Keratinocyte (primary cell): ENCODE measurements around the gene CASK. TPM values are rescaled to one million over a fixed set of nuclear protein-coding genes. Genes with fewer than 3 reads are reported as not detected.

Source experiments
- DNase-seq: peaks from one replicate; pipeline ENCODE4 v3.0.0-alpha.2; 2011; ENCODE audit warnings: low read depth, missing footprints, low spot score
- FAIRE-seq: peaks from 2 replicates; lab custom pipeline; 2011; peaks lifted over from hg19 to GRCh38; lab: Jason Lieb, UNC
- H2AFZ ChIP-seq: 2 replicates; pipeline ENCODE4 v1.6.0; 2012; ENCODE audit warnings: low read length, control low read depth, inconsistent platforms; ENCODE audit not compliant: control insufficient read depth
- H3K27ac ChIP-seq: 2 replicates; pipeline ENCODE4 v1.5.1; 2011; ENCODE audit warnings: low read length; ENCODE audit not compliant: control insufficient read depth, insufficient read depth
- H3K27me3 ChIP-seq: 3 replicates; pipeline ENCODE4 v1.6.0; 2011; ENCODE audit warnings: low read length; ENCODE audit not compliant: control insufficient read depth, insufficient read depth; ENCODE audit errors: extremely low read depth
- H3K36me3 ChIP-seq, 2 experiments: 2 replicates in 1 of 2; 3 replicates in 1 of 2; pipeline ENCODE4 v1.5.1; 2011; ENCODE audit warnings: low read length in 2 of 2, mild to moderate bottlenecking in 1 of 2; ENCODE audit not compliant: control insufficient read depth in 2 of 2, insufficient read depth in 2 of 2; ENCODE audit errors: extremely low read depth in 1 of 2
- H3K4me1 ChIP-seq: 3 replicates; pipeline ENCODE4 v1.5.1; 2011; ENCODE audit warnings: low read length; ENCODE audit not compliant: control insufficient read depth, insufficient read depth; ENCODE audit errors: extremely low read depth
- H3K4me2 ChIP-seq: 3 replicates; pipeline ENCODE4 v1.6.0; 2011; ENCODE audit warnings: low read depth, low read length; ENCODE audit not compliant: control insufficient read depth, insufficient read depth; ENCODE audit errors: extremely low read depth
- H3K4me3 ChIP-seq, 3 experiments: fragments of 200-600 bp in 1 of 3; sonication (generic) in 1 of 3; 2 replicates in 2 of 3; 3 replicates in 1 of 3; pipeline ENCODE4 v1.5.1; 2011 to 2016; ENCODE audit warnings: low read length in 3 of 3, mild to moderate bottlenecking in 3 of 3, control low read depth in 2 of 3, inconsistent platforms in 1 of 3, low read depth in 1 of 3, mixed read lengths in 1 of 3, mixed run types in 1 of 3, moderate library complexity in 1 of 3; ENCODE audit not compliant: control insufficient read depth in 2 of 3, insufficient read depth in 2 of 3; ENCODE audit errors: extremely low read depth in 1 of 3
- H3K79me2 ChIP-seq: 2 replicates; pipeline ENCODE4 v1.6.0; 2012; ENCODE audit warnings: low read length; ENCODE audit not compliant: control insufficient read depth, insufficient read depth
- H3K9ac ChIP-seq: 3 replicates; pipeline ENCODE4 v1.6.0; 2011; ENCODE audit warnings: low read length; ENCODE audit not compliant: control insufficient read depth, insufficient read depth; ENCODE audit errors: extremely low read depth
- H3K9me1 ChIP-seq: 3 replicates; pipeline ENCODE4 v1.6.0; 2011; ENCODE audit warnings: low read length; ENCODE audit not compliant: control insufficient read depth, insufficient read depth; ENCODE audit errors: extremely low read depth
- H3K9me3 ChIP-seq: 2 replicates; pipeline ENCODE4 v1.5.1; 2012; ENCODE audit warnings: low read depth, low read length; ENCODE audit not compliant: control insufficient read depth
- H4K20me1 ChIP-seq: 3 replicates; pipeline ENCODE4 v1.6.0; 2011; ENCODE audit warnings: low read length; ENCODE audit not compliant: control insufficient read depth, insufficient read depth; ENCODE audit errors: extremely low read depth
- EZH2 ChIP-seq: IDR thresholded peaks from one replicate; pipeline ENCODE4 v1.6.1; 2012; ENCODE audit warnings: inconsistent platforms, mild to moderate bottlenecking, low read length, moderate library complexity
- dilution Hi-C: fragments of 300-500 bp; cut with MboI; formaldehyde crosslinking; loops from one replicate; pipeline ENCODE4 v1.7.0; 2020; ENCODE audit warnings: low sequenced_read_pairs; ENCODE audit not compliant: extremely low pct_ligation_motif_present
- polyA plus RNA-seq, 5 experiments: library from polyadenylated mRNA; depleted of rRNA in 3 of 5; stranded (reverse) in 3 of 5; stranded (forward) in 1 of 5; unstranded in 1 of 5; fragments of >200 nt; gene quantifications; 1 replicate in 1 of 5; 2 replicates in 3 of 5; 3 replicates in 1 of 5; pipeline versions ENCODE4 v1.2.1 to v1.2.3, GENCODE V29; 2011 to 2012; ENCODE audit warnings: missing spikeins in 2 of 5, low read depth in 1 of 5, low replicate concordance in 1 of 5
- TF ChIP-seq, protein P1 (sequence below), 3 experiments: IDR thresholded peaks in 1 of 3; conservative IDR thresholded peaks in 1 of 3; optimal IDR thresholded peaks in 1 of 3; 2 replicates in 2 of 3; 3 replicates in 1 of 3; pipeline versions ENCODE3 to v1.5.1; 2011; ENCODE audit warnings: low read length in 3 of 3, mild to moderate bottlenecking in 3 of 3, moderate library complexity in 2 of 3, control low read depth in 1 of 3, inconsistent platforms in 1 of 3; ENCODE audit not compliant: insufficient read depth in 2 of 3; ENCODE audit errors: extremely low read depth in 1 of 3

The CASK gene
- polyA plus RNA-seq, 1 donor (not counting 4 experiments of a cell fraction or from before 2014, with no cell fraction given): 33.7 TPM

DNA sequence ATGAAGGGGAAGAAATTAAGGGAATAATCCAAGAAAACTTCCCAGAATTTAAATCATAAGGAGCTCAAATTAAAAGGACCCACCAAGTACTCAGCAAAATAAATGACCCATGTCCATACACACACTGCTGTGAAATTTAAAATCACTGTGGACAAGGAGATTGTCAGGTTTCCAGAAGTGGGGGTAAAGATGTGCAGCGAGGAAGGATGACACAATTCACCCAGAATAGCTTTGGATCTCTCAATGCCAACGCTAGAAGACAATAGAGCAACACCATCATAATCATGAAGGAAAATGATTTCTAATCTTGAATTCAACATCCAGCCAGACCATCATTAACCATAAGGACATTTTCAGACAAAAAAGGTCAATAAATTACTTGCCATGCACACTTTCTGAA lies 65.7 kb downstream of the CASK start:
- H2AFZ ChIP-seq: no peak overlapping the region
- H3K4me2 ChIP-seq: no peak overlapping the region
- no peak overlapping the region for H3K9ac ChIP-seq
- no peaks in the 10 kb centered on the region for H3K4me1 ChIP-seq
- H3K27ac ChIP-seq: no peak overlapping the region
- DNase-seq (no peak), FAIRE-seq (no peak)
- dilution Hi-C loops: no loop called here
- H4K20me1 ChIP-seq: no peaks in the 10 kb centered on the region
- H3K27me3 ChIP-seq: no peaks in the 10 kb centered on the region
- no peak overlapping the region for H3K4me3 ChIP-seq
- no peaks in the 10 kb centered on the region for H3K79me2 ChIP-seq
- no peaks in the 10 kb centered on the region for H3K9me3 ChIP-seq
- H3K36me3 ChIP-seq: no peaks in the 10 kb centered on the region
- no peaks in the 10 kb centered on the region for H3K9me1 ChIP-seq
- TF ChIP-seq, protein P1, sequence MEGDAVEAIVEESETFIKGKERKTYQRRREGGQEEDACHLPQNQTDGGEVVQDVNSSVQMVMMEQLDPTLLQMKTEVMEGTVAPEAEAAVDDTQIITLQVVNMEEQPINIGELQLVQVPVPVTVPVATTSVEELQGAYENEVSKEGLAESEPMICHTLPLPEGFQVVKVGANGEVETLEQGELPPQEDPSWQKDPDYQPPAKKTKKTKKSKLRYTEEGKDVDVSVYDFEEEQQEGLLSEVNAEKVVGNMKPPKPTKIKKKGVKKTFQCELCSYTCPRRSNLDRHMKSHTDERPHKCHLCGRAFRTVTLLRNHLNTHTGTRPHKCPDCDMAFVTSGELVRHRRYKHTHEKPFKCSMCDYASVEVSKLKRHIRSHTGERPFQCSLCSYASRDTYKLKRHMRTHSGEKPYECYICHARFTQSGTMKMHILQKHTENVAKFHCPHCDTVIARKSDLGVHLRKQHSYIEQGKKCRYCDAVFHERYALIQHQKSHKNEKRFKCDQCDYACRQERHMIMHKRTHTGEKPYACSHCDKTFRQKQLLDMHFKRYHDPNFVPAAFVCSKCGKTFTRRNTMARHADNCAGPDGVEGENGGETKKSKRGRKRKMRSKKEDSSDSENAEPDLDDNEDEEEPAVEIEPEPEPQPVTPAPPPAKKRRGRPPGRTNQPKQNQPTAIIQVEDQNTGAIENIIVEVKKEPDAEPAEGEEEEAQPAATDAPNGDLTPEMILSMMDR (optimal IDR thresholded peaks at IDR 0.05 in 1 of 3, IDR thresholded peaks at IDR 0.05 in 1 of 3, conservative IDR thresholded peaks at IDR 0.05 in 1 of 3; ENCODE audit: extremely low read depth in 1 of 3, insufficient read depth in 2 of 3, low read length in 3 of 3): no peak
- TF ChIP-seq EZH2: no peak

DNA sequence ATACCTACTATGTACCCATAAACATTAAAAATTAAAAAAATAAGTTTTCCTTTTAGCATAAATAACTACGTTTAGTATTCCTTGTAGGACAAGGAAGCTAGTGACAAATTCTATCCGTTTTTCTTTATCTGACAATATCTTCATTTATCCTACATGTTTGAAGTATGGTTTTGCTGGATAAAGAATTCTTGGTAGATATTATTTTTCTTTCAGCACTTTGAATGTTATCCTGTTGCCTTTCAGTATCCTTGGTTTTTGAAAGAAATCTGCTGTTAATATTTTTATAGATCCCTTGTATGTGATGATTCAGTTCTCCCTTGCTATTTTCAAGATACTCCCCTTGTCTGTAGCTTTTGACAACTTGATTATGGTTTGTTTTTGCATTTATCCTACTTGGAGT lies 76.6 kb downstream of the CASK start:
- DNase-seq (no peak), FAIRE-seq (no peak)
- Histone ChIP-seq H3K27me3 (no peaks in the 10 kb centered on the region), H3K79me2 (no peaks in the 10 kb centered on the region), H3K4me1 (no peaks in the 10 kb centered on the region), H3K9ac (no peak overlapping the region), H3K27ac (no peak overlapping the region), H3K9me1 (no peaks in the 10 kb centered on the region), H3K4me3 (no peak overlapping the region), H3K36me3 (no peaks in the 10 kb centered on the region), H4K20me1 (no peaks in the 10 kb centered on the region), H3K4me2 (no peak overlapping the region), H2AFZ (no peak overlapping the region), H3K9me3 (no peaks in the 10 kb centered on the region)
- dilution Hi-C loops: no loop called here
- TF ChIP-seq EZH2: no peak

DNA sequence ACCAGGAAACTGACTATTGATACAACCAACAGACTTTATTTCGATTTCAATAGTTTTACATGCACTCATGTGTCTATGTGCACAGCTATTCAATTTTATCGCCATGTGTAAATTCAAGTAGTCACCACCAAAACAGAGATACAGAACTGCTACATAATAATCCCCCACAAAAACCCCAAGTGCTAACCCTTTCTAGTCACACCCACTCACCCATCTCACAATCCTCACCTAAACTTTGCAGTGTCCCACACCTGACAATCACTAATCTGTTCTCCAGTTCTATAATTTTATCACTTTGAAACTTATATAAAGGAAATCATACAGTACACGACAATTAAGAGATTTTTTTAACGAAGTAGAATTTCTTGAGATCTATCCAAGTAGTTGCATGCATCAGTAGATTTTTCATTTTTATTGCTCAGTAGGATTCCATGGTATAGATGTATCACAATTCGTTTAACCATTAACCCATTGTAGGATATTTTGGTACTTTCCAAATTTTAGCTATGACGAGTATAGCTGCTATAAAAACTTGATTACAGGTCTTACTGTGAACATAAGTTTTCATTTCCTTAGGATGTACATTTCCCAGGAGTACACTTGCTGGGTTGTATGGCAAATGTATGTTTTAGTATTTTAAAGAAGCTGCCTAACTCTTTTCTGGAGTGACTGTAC lies 85.9 kb downstream of the CASK start:
- H3K9me1 ChIP-seq: no peaks in the 10 kb centered on the region
- H3K4me2 ChIP-seq: no peak overlapping the region
- no peaks in the 10 kb centered on the region for H3K9me3 ChIP-seq
- H3K27me3 ChIP-seq: no peaks in the 10 kb centered on the region
- H2AFZ ChIP-seq: no peak overlapping the region
- dilution Hi-C loops: no loop called here
- no peak overlapping the region for H3K27ac ChIP-seq
- no peak overlapping the region for H3K9ac ChIP-seq
- H3K79me2 ChIP-seq: no peaks in the 10 kb centered on the region
- no peak overlapping the region for H3K4me3 ChIP-seq
- no peaks in the 10 kb centered on the region for H3K36me3 ChIP-seq
- TF ChIP-seq, protein P1 (optimal IDR thresholded peaks at IDR 0.05 in 1 of 3, IDR thresholded peaks at IDR 0.05 in 1 of 3, conservative IDR thresholded peaks at IDR 0.05 in 1 of 3; ENCODE audit: extremely low read depth in 1 of 3, insufficient read depth in 2 of 3, low read length in 3 of 3): no peak
- TF ChIP-seq EZH2: no peak
- no peaks in the 10 kb centered on the region for H4K20me1 ChIP-seq
- FAIRE-seq (no peak), DNase-seq (no peak)
- H3K4me1 ChIP-seq: peaks cover 5% of the 10 kb centered on the region
